22Rv1 (cell line): Measurements from ENCODE around the gene F3.
"Not testable (repeated sequence)": the region's sequence is repeated elsewhere in the genome, so short reads cannot be mapped to it uniquely, and the experiment has no call there.

ENCODE experiments used
- CTCF ChIP-seq: fragments of 450-650 bp; IDR thresholded peaks from 2 replicates; pipeline ENCODE4 v1.5.1; 2017; ENCODE audit warnings: mild to moderate bottlenecking
- ZFX ChIP-seq: fragments of 450-650 bp; IDR thresholded peaks from 2 replicates; pipeline ENCODE4 v1.6.1; 2017; ENCODE audit warnings: antibody characterized with exemption, borderline replicate concordance

GRCh38 chr1:94566436-94566835 is 24.9 kb upstream of the F3 start:
- not testable (repeated sequence) for TF ChIP-seq CTCF, ZFX
